Activated B cell treated with CpG ODN at 0.5 μM for 24 hours (primary cell): ENCODE results near the gene GABRB2. TPM values are rescaled to one million over a fixed set of nuclear protein-coding genes. Genes with fewer than 3 reads are reported as not detected.

Experiments used
- ATAC-seq: fragments of 200-7000 bp; cut with Tn5 transposase; one replicate; pipeline ENCODE4 v1.10.0; 2021; ENCODE audit warnings: low read depth, mild to moderate bottlenecking, moderate library complexity
- CTCF ChIA-PET: fragments of 350-600 bp; sonication (Branson Sonifier 250); formaldehyde crosslinking; loops from one replicate; lab custom pipeline; 2021; ENCODE audit warnings: antibody characterized with exemption; lab: Charles Lee
- POLR2A ChIA-PET: fragments of 350-600 bp; sonication (Branson Sonifier 250); formaldehyde crosslinking; loops from one replicate; lab custom pipeline; 2021; ENCODE audit warnings: antibody characterized with exemption; lab: Charles Lee
- DNase-seq: peaks from one replicate; pipeline ENCODE4 v3.0.0; 2022
- H3K27ac Mint-ChIP-seq: one replicate; pipeline ENCODE4 v1.8.0; 2020; ENCODE audit warnings: mixed read lengths
- H3K27me3 Mint-ChIP-seq: one replicate; pipeline ENCODE4 v1.8.0; 2021; ENCODE audit warnings: mixed read lengths
- H3K36me3 Mint-ChIP-seq: one replicate; pipeline ENCODE4 v1.8.0; 2021; ENCODE audit warnings: low read depth, mixed read lengths
- H3K4me1 Mint-ChIP-seq: one replicate; pipeline ENCODE4 v1.8.0; 2021; ENCODE audit warnings: mixed read lengths
- H3K4me3 Mint-ChIP-seq: one replicate; pipeline ENCODE4 v1.8.0; 2020; ENCODE audit warnings: mild to moderate bottlenecking, mixed read lengths
- H3K9me3 Mint-ChIP-seq: one replicate; pipeline ENCODE4 v1.8.0; 2020; ENCODE audit warnings: mixed read lengths
- intact Hi-C: fragments of 100-400 bp; cut with micrococcal nuclease; formaldehyde crosslinking; loops from one replicate; pipeline ENCODE4 v1.15.1; 2024
- total RNA-seq: library from RNA; stranded (reverse); gene quantifications from 2 replicates; pipeline ENCODE4 v1.2.3, GENCODE V29; 2022
- TF ChIP-seq, protein P1 (sequence below): fragments of 200-600 bp; IDR thresholded peaks from one replicate; pipeline ENCODE4 v1.8.0; 2022; ENCODE audit warnings: antibody characterized with exemption, mild to moderate bottlenecking

Gene GABRB2
- total RNA-seq, 1 donor from 2014 or later: not detected

DNA sequence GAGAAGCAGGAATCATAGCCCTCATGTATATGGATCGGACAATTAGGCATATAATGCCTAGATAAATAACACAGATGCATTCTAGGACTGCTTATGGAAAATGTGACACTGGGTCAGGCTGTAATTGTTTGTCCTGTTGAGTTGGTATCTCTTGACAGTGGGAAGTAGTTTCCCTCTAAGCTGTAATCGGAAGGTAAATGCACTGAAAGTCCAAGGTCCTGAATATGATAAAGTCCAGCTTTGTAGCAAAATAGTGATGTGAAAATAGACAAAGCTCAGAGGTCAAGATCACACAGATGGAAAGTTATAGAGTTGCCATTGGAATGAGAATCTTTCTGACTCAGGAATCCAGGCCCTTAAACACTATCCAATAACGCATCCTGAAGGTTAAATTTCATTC, 214.2 kb downstream of the GABRB2 start:
- ChIA-PET POLR2A (no interaction called here), CTCF (no interaction called here)
- Mint-ChIP-seq H3K27ac (no peak overlapping the region), H3K4me3 (no peak overlapping the region), H3K4me1 (no peaks in the 10 kb centered on the region), H3K36me3 (no peaks in the 10 kb centered on the region), H3K27me3 (no peaks in the 10 kb centered on the region), H3K9me3 (no peaks in the 10 kb centered on the region)
- TF ChIP-seq, protein P1, sequence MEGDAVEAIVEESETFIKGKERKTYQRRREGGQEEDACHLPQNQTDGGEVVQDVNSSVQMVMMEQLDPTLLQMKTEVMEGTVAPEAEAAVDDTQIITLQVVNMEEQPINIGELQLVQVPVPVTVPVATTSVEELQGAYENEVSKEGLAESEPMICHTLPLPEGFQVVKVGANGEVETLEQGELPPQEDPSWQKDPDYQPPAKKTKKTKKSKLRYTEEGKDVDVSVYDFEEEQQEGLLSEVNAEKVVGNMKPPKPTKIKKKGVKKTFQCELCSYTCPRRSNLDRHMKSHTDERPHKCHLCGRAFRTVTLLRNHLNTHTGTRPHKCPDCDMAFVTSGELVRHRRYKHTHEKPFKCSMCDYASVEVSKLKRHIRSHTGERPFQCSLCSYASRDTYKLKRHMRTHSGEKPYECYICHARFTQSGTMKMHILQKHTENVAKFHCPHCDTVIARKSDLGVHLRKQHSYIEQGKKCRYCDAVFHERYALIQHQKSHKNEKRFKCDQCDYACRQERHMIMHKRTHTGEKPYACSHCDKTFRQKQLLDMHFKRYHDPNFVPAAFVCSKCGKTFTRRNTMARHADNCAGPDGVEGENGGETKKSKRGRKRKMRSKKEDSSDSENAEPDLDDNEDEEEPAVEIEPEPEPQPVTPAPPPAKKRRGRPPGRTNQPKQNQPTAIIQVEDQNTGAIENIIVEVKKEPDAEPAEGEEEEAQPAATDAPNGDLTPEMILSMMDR: no peak
- DNase-seq (no peak), ATAC-seq (no peak)
- intact Hi-C loops: no loop called here

DNA sequence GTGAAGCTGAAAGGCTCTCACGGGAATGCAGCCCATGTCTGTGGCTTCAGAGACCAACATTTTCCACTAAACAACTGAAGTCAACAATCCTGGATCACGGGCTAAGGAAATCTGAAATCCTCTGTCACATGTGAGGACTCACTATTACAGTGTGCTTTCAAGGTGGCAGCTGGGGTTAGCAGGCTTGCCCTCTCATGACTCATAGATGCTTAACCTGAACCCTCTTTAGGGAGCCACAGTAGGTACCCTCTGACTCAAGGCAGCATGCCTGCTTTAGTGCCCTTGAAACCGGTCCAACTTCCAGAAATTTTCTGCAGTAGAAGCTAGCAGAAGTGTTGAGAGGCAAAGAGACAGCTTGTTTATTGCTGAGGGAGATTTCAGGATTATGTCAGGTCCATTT, 232.5 kb downstream of the GABRB2 start:
- Mint-ChIP-seq H3K9me3 (peaks cover 5% of the 10 kb centered on the region), H3K27ac (no peak overlapping the region), H3K4me1 (no peaks in the 10 kb centered on the region), H3K36me3 (no peaks in the 10 kb centered on the region), H3K27me3 (no peaks in the 10 kb centered on the region), H3K4me3 (no peak overlapping the region)
- ChIA-PET CTCF (no interaction called here), POLR2A (no interaction called here)
- DNase-seq (no peak), ATAC-seq (no peak)
- intact Hi-C loops: no loop called here
- TF ChIP-seq, protein P1: no peak

- Mint-ChIP-seq H3K27ac (no peak overlapping the region), H3K36me3 (no peaks in the 10 kb centered on the region), H3K27me3 (no peaks in the 10 kb centered on the region), H3K4me1 (no peaks in the 10 kb centered on the region), H3K9me3 (peaks cover 5% of the 10 kb centered on the region), H3K4me3 (no peak overlapping the region)
- POLR2A ChIA-PET: no interaction called here
- intact Hi-C loops: no loop called here
- CTCF ChIA-PET: no interaction called here
- ATAC-seq (no peak), DNase-seq (no peak)
- TF ChIP-seq, protein P1: no peak
These were observed 233.6 kb downstream of the GABRB2 start for GRCh38 chr5:161312882-161313281.

DNA sequence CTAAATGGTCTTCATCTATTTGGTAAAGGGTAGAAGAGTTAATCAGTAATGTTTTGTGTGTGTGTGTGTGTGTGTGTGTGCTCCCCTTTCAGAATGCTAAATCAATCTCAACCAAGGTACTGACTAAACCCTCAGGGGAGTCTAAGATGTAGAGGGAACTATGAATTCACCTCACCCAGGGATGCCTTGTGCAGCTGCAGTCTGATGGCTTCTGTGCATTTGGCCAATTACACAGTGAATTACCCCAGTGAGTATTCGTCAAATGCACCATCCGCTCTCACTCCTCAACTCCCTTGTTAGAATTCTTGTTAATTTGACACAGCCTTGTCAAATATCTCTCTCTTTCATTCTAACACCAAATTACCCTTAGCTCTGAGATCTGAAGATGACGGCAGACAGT, 234.6 kb downstream of the GABRB2 start:
- ATAC-seq (no peak), DNase-seq (no peak)
- CTCF ChIA-PET: no interaction called here
- Mint-ChIP-seq H3K27ac (no peak overlapping the region), H3K27me3 (no peaks in the 10 kb centered on the region), H3K4me1 (no peaks in the 10 kb centered on the region), H3K9me3 (peaks cover 2% of the 10 kb centered on the region), H3K4me3 (no peak overlapping the region), H3K36me3 (no peaks in the 10 kb centered on the region)
- TF ChIP-seq, protein P1: no peak
- intact Hi-C loops: no loop called here
- POLR2A ChIA-PET: no interaction called here

DNA sequence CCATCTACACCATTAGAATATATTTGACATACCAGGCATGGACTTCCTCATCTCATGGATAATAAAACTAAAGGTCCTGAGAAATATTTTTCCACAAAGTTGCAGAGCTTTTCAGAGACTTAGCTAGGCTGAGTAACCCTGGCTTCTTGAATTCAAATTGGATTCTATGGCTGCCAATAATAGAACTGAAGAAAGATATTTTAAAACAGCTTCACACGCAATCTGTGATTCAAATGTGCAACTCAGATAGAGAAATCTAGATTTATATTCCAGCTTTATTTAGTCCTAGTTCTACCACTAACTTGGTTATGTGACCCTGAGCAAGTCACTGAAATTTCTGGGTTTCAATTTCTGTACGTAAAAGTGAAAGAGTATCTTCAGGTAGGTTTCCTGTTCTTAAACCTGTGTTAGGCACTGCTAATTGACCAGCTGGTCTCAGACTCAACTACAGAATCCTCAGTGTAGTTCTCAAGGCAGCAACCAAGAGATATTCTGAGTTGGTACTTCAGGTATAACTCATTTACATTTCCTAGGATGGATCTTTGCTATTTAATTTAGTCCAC, 235.3 kb downstream of the GABRB2 start:
- ATAC-seq: no peak
- Mint-ChIP-seq H3K9me3 (peaks cover 2% of the 10 kb centered on the region), H3K27ac (no peak overlapping the region), H3K27me3 (no peaks in the 10 kb centered on the region), H3K36me3 (no peaks in the 10 kb centered on the region), H3K4me3 (no peak overlapping the region), H3K4me1 (no peaks in the 10 kb centered on the region)
- ChIA-PET POLR2A (no interaction called here), CTCF (no interaction called here)
- DNase-seq: no peak
- intact Hi-C loops: no loop called here
- TF ChIP-seq, protein P1: no peak
